Stimulated activated CD8-positive, alpha-beta memory T cell treated with anti-CD3 and anti-CD28 coated beads, Interleukin-15, amount 100 ng/mL, for 1 hour (primary cell): ENCODE results near the gene TRPV6.

Source experiments
- DNase-seq: peaks from one replicate; pipeline ENCODE4 v3.0.0-alpha.2; 2020; ENCODE audit warnings: low read depth

TRPV6 gene

DNA sequence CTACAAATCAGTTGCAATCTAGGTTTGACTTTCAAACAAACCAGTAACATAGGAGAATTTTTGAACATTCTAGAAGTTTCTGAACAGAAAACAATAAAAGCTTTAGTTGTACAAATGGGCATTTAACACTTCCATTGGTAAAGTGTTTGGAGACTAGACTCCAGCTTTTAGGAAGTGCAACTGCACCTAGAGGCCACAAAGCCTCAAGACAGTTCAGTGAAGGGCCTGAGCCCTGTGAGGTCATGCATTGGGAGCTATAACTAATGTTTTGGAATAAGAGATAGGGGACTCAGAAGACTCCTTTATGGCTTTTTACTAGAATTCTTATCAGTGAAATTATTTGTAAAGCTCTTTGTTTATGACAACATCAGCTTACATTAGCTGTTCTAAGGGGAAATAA, 33.6 kb downstream of the TRPV6 start:
- DNase-seq = no peak

DNA sequence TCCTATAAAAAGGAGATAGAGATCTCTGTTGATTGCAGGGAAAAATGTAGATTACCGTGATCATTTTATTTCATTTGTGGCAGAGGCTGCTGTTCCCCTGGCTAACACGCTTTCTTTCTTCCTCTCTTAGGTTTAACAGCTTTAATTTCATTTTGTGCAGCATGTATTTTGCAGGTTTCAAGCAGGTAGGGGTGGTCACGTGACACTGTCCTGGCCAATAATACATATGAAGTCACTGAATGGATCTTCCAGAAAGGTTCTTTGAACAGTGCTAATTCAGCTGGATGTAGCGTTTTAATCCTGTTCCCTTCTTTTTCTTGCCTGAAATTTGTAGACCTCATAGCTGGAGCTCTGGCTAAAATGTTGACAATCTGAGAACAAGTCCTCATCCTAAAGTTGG, 34.3 kb downstream of the TRPV6 start:
- DNase-seq = no peak

DNA sequence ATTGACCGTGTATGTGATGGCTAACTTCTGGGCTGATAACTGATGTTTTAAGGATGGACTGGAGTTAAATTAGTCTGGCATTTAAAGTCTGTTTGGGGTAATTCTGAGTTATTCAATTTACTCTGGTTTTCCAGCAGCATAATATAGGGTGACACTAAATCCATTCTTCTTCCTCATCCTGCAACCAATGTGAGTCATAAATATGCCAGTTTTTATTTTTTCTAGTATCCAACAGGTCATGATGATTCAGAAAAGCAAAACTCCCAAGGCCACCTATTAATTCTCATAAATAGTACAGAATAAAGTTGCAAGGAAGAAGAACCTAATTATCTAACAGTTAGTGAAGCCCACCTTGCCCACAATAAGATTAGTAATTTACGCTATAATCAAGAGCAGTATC, 38.2 kb downstream of the TRPV6 start:
- DNase-seq = no peak

DNA sequence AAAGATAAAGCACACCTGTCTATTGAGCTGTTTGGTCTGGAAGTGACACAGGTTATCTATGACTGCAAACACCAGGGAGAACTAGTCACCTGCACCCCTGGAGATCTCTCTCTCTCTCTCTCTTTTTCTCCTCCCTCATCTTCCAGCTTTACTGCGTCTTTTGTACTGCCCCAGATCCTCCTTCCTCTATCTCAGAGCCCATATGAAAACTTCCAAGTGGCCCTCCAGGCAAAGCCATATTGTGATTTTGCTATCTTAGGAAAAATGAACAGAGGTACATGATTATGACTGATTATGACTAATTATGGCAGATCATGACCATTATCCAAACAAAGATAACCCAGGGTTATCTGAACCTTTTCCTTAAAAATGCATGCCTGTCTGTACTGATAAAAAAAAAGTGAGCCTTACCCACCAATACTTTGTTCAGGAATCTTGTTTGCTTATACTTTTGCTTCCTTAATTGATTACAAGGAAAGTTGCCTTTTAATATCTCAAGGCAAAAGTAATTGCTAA, 43.2 kb downstream of the TRPV6 start:
- DNase-seq = no peak

DNA sequence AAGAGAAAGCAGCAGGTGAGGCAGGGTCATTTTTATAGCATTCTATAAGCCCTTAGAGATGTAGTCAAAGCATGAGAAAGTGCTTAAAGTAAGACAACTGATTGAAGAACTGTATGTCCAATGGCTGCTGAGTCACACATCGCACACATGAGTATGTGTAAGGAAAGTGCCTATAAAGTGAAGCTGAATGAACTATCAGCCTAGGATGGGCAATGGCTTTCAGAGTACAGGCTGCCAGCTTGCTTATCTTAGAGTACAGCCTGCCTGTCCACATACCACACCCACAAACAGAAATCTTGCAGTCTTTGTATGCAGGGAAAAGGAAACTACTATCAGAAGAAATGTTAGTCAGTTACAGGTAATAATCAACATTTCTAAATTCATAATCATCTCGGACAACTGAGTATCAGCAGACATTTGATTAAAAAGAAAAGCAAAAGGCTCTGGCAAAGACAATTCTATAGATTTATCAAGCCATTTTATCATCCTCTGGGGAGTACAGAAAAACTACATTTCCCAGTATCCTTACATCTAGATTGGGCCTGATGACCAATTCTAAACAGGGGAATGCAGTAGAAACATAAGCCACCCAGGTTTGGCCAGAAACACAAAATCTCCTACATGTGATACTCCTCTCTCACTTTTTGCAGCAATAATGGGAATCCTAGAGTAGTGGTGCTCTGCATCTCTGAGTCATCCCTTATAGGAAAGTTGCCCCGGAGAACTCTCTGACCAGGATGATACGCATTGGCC, 46.9 kb downstream of the TRPV6 start:
- no peak for DNase-seq

DNA sequence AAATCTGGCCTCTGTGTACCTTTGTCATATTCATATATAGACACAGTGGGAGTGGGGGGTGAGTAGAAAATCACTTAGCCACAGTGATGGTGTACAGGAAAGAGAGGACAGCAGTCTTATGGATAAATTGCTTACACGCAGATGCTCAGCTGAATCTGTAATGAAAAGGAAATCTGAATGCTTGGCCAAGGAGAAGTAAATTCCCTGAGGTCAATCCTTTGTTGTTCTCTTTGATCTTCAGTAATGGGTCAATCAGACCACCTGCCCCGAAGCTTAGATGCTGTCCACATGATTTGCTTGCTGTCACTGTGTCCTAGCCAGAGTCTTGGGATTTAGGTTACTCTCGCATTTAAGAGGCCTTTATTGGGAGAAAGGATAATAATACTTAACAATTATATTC, 49.1 kb downstream of the TRPV6 start:
- DNase-seq = no peak

DNA sequence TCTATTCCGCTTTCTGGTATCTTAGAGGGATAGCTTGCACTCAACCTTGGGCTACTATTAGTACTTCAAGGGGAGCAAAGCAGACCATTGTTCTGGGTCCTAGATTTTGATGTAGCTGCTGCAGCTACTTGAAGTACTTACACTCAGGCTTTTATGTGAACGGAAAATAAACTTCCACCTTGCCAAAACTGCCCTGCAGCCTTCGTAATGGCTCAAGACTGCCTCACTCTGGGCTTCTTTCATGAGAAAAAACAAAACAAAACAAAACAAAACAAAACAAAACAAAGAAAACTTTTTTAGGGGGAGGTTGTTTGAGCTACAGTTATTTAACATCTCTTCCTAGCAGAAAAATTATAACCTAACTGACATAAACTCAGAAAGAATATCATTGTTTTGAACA, 50.1 kb downstream of the TRPV6 start:
- DNase-seq = no peak

DNA sequence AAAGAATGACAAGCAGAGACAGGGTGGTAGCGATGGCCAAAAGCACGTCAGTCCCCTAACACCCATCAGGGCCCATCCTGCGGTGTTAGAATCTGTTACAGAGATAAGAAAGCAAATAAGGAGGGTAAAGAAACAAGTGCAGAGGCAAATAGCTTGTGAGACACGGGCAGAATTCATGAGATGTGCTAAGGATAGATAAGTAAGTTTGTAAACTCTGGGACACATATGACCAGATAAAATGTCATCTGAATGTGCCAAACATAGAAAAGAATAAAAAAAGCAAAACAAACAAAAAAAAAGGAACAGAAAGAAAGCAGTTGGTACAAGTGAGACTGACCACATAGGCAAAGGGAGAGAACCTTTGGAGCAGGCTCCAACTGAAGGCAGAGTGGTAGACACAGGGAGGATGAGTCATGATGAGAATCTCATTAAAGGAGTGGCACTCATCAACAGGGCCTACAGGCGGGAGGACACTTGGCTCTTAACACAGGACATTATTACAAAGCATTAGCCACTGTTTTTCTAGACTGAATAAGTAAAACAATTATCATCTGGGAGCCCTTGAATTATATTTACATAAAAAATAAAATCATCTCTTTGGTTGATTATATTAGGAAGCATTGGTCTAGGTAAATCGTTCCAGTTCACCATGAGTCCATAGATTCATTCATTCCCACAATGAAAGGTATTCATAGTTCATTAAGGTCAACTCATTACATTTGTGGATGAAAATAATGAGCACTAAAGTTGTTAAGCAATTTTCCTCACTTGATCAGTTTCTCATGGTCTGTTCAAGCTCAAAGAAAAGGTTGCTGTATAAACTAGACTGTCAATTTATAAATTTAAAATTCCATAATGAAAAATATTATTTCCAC, 52.1 kb downstream of the TRPV6 start:
- DNase-seq = no peak

DNA sequence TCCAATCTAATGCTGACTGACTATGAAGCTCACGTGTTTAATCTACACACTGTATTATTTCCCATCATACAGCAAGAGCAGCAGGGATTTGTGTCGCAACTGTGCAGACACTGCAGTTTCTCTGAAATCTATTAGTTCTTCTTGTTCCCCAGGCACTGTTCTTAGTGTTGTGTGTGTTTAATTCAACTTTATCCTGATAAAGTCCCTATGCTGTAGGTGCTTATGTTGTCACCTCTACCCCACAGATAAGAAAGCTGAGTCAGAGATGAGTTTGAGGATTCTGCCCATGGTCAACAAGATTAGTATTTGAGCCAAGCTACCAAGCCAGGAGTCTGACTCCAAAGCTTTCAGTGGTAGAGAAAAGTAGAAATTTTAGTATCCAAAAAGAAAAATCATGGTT, 53.1 kb downstream of the TRPV6 start:
- DNase-seq = no peak

DNA sequence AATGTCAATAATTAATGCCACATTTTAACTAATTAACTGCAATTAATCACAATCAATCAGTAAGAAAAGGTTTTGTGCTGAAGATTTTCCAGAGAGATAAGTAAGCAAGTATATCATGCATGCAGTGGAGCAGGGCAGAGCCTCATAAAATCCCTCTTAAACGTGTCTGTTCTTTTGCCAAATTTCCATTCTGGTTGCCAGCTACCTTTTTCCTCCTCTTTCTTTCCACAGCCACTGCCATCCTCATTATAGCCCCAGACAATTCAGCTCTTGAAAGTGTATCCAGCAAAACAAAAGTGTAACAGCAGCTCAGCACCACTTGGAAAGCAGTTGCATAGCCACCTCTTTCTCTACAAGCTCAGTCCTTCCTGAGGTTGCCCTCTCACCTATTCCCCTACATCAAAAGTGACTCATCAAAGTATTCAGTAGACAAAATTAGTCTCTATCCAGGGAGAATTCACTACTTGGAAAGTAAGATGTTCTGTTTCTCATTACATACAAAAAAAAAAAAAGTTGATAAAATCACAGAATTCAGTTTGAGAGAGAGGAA, 57.5 kb downstream of the TRPV6 start:
- no peak for DNase-seq

DNA sequence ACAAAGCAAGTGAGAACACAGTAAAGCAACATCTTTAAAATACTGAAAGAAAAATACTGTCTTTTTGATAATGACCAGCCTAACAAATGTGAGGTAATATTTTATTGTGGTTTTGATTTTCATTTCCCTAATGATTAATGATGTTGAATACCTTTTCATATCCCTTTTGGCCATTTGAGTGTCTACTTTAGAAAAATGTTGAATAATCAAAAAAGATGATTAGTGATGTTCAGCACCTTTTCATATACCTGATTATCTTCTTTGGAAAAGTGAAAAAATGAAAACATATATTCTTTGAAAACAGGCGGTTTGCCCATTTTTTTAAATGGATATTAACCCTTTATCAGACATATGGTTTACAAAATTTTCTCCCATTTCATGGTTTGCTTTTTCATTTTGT, 62.8 kb downstream of the TRPV6 start:
- no peak for DNase-seq
